GM23248 (cell line): Measurements from ENCODE around the gene HSD17B11. TPM values are rescaled to one million over a fixed set of nuclear protein-coding genes. Genes with fewer than 3 reads are reported as not detected.

Experiments used
- DNase-seq: peaks from one replicate; pipeline ENCODE4 v3.0.0-alpha.2; 2015
- H2AFZ ChIP-seq: fragments of 200-600 bp; sonication (generic); 2 replicates; pipeline ENCODE4 v1.6.1; 2016; ENCODE audit warnings: antibody characterized with exemption
- H3F3A ChIP-seq: fragments of 200-600 bp; sonication (generic); 2 replicates; pipeline ENCODE4 v1.6.1; 2016; ENCODE audit warnings: mild to moderate bottlenecking, antibody characterized with exemption, mixed run types; ENCODE audit not compliant: insufficient read depth
- H3K27ac ChIP-seq: fragments of 200-600 bp; sonication (generic); 2 replicates; pipeline ENCODE4 v1.5.1; 2016; ENCODE audit warnings: mild to moderate bottlenecking
- H3K27me3 ChIP-seq: fragments of 200-600 bp; sonication (generic); replicated peaks from 2 replicates; pipeline ENCODE4 v1.6.1; 2016; ENCODE audit warnings: mild to moderate bottlenecking; ENCODE audit not compliant: insufficient read depth
- H3K36me3 ChIP-seq: fragments of 200-600 bp; sonication (generic); 2 replicates; pipeline ENCODE4 v1.6.1; 2016; ENCODE audit warnings: low read depth, mild to moderate bottlenecking
- H3K4me1 ChIP-seq: fragments of 200-600 bp; sonication (generic); 2 replicates; pipeline ENCODE4 v1.6.1; 2016; ENCODE audit warnings: mild to moderate bottlenecking; ENCODE audit not compliant: insufficient read depth
- H3K4me2 ChIP-seq: fragments of 200-600 bp; sonication (generic); one replicate; pipeline ENCODE4 v1.6.1; 2016; ENCODE audit warnings: mild to moderate bottlenecking; ENCODE audit not compliant: unreplicated experiment
- H3K4me3 ChIP-seq: fragments of 200-600 bp; sonication (generic); 2 replicates; pipeline ENCODE4 v1.5.1; 2016; ENCODE audit warnings: mild to moderate bottlenecking
- H3K79me2 ChIP-seq: fragments of 200-600 bp; sonication (generic); 2 replicates; pipeline ENCODE4 v1.6.1; 2016; ENCODE audit warnings: mild to moderate bottlenecking; ENCODE audit not compliant: insufficient read depth
- H3K9ac ChIP-seq: fragments of 200-600 bp; sonication (generic); 2 replicates; pipeline ENCODE4 v1.6.1; 2016; ENCODE audit warnings: mild to moderate bottlenecking
- H3K9me2 ChIP-seq: fragments of 200-600 bp; sonication (generic); 2 replicates; pipeline ENCODE4 v1.6.1; 2016; ENCODE audit warnings: mixed run types, mild to moderate bottlenecking, moderate library complexity; ENCODE audit not compliant: insufficient read depth
- H3K9me3 ChIP-seq: fragments of 200-600 bp; sonication (generic); one replicate; pipeline ENCODE4 v1.6.1; 2017; ENCODE audit warnings: low read depth
- H4K20me1 ChIP-seq: fragments of 200-600 bp; sonication (generic); 2 replicates; pipeline ENCODE4 v1.6.0; 2016; ENCODE audit not compliant: insufficient read depth
- EZH2 ChIP-seq: fragments of 200-600 bp; sonication (generic); IDR thresholded peaks from 2 replicates; pipeline ENCODE4 v1.6.1; 2018; ENCODE audit warnings: antibody characterized with exemption, mild to moderate bottlenecking; ENCODE audit not compliant: insufficient read depth, poor library complexity, severe bottlenecking
- EZH2phosphoT487 ChIP-seq: fragments of 200-600 bp; sonication (generic); IDR thresholded peaks from 2 replicates; pipeline ENCODE4 v1.6.1; 2018; ENCODE audit warnings: antibody characterized with exemption, moderate library complexity, mild to moderate bottlenecking, low read depth; ENCODE audit not compliant: insufficient read depth
- WGBS, 2 experiments: methylation state at CpG; one replicate each; pipeline ENCODE4 v1.1.6; 2015 to 2017; ENCODE audit warnings: low lambda C conversion rate in 2 of 2, low coverage in 1 of 2; ENCODE audit errors: missing lambda C conversion rate in 2 of 2; 5-methylcytosine and 5-hydroxymethylcytosine counted together
- in situ Hi-C: fragments of 300-500 bp; cut with MboI; formaldehyde crosslinking; loops from 2 replicates; pipeline ENCODE4 v1.15.0; 2020
- polyA plus RNA-seq: library from polyadenylated mRNA; unstranded; fragments of >200 nt; fragmentation: Nextera tagmentation; extraction: Ambion mirVana; gene quantifications from 2 replicates; pipeline ENCODE4 v1.2.1, GENCODE V29; 2016
- total RNA-seq: library from RNA; depleted of rRNA; stranded (reverse); fragments of >200 nt; shearing (Covaris generic); gene quantifications from 2 replicates; pipeline ENCODE4 v1.2.3, GENCODE V29; 2014

HSD17B11 gene
- total and polyA plus RNA-seq, 2 experiments from 2014 or later = 31.1 to 37.0 TPM

GRCh38 chr4:87306056-87306455 is 84.9 kb downstream of the HSD17B11 start:
- H3K79me2 ChIP-seq = no peaks in the 10 kb centered on the region
- no peak overlapping the region for H3K4me3 ChIP-seq
- no peak for DNase-seq
- no peak overlapping the region for H3K9ac ChIP-seq
- H3K27me3 ChIP-seq = no peaks in the 10 kb centered on the region
- H3K9me2 ChIP-seq = no peaks in the 10 kb centered on the region
- no peak for TF ChIP-seq EZH2phosphoT487
- no peak for TF ChIP-seq EZH2
- in situ Hi-C loops = no loop called here
- H3K36me3 ChIP-seq = no peaks in the 10 kb centered on the region
- H3K27ac ChIP-seq = no peak overlapping the region
- no peak overlapping the region for H3K4me2 ChIP-seq
- no peaks in the 10 kb centered on the region for H4K20me1 ChIP-seq
- no peaks in the 10 kb centered on the region for H3K9me3 ChIP-seq
- no peak overlapping the region for H2AFZ ChIP-seq
- H3K4me1 ChIP-seq = no peaks in the 10 kb centered on the region
- 55 to 78% methylated on average over 1 of the region's 1 CpG for WGBS, 2 experiments
- no peaks in the 10 kb centered on the region for H3F3A ChIP-seq

DNA sequence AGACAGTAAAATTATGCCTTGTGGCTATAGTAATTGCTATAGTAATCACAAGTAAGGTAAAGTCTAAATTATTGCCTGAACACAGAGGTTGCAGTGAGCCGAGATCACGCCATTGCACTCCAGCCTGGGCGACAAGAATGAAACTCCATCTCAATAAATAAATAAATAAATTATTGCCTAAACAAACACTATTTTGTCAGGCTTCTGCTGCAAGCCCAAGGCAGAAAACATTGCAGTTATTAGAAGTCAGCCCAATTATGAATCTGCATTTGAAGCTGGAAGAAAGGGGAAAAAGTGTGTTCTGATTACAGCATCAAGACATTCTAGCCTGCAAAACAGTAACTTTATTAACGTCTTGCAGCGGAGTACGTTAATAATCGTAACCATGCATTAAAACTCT is 85.4 kb downstream of the HSD17B11 start:
- no peak overlapping the region for H3K4me2 ChIP-seq
- TF ChIP-seq EZH2 = no peak
- TF ChIP-seq EZH2phosphoT487 = no peak
- in situ Hi-C loops = no loop called here
- no peak for DNase-seq
- no peaks in the 10 kb centered on the region for H3K9me3 ChIP-seq
- no peaks in the 10 kb centered on the region for H3F3A ChIP-seq
- WGBS, 2 experiments = 85 to 89% methylated on average over 7 of the region's 7 CpGs
- H3K4me3 ChIP-seq = no peak overlapping the region
- no peak overlapping the region for H2AFZ ChIP-seq
- no peaks in the 10 kb centered on the region for H3K4me1 ChIP-seq
- H3K9me2 ChIP-seq = no peaks in the 10 kb centered on the region
- peaks cover 2% of the 10 kb centered on the region; the same call in 1 of the 2 replicates for H3K27me3 ChIP-seq
- H3K9ac ChIP-seq = no peak overlapping the region
- no peaks in the 10 kb centered on the region for H3K79me2 ChIP-seq
- no peaks in the 10 kb centered on the region for H3K36me3 ChIP-seq
- no peak overlapping the region for H3K27ac ChIP-seq
- no peaks in the 10 kb centered on the region for H4K20me1 ChIP-seq

GRCh38 chr4:87304745-87305432 is 86.1 kb downstream of the HSD17B11 start:
- no peak overlapping the region for H3K27ac ChIP-seq
- in situ Hi-C loops = no loop called here
- 75 to 76% methylated on average over 10 of the region's 10 CpGs for WGBS, 2 experiments
- no peak overlapping the region for H3K9ac ChIP-seq
- H3K9me2 ChIP-seq = no peaks in the 10 kb centered on the region
- no peaks in the 10 kb centered on the region for H4K20me1 ChIP-seq
- TF ChIP-seq EZH2 (no peak), EZH2phosphoT487 (no peak)
- no peaks in the 10 kb centered on the region for H3K36me3 ChIP-seq
- H3K4me1 ChIP-seq = no peaks in the 10 kb centered on the region
- H3F3A ChIP-seq = no peaks in the 10 kb centered on the region
- H3K79me2 ChIP-seq = no peaks in the 10 kb centered on the region
- peaks cover 4% of the 10 kb centered on the region; the same call in 1 of the 2 replicates for H3K27me3 ChIP-seq
- DNase-seq = no peak
- no peak overlapping the region for H3K4me2 ChIP-seq
- no peak overlapping the region for H3K4me3 ChIP-seq
- no peak overlapping the region for H2AFZ ChIP-seq
- no peaks in the 10 kb centered on the region for H3K9me3 ChIP-seq

DNA sequence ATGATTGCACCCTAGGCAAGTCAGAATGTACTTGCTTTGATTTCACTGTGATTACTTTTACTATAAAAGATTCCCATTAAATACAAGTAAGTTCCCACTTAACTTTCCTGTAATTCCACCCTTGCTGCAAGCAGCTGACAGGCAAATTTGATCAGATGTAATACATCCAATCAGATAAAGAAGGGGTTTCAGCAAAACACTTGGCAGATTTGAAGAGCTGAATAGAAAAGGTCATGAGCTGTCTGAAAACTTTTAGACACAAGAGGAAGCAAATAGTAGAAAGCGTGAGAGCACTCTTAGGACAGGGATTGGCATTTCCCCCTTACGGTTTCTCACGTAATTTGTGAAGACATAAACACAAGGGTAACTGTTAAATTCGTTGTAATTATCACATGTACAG is 91.1 kb downstream of the HSD17B11 start:
- Histone ChIP-seq H2AFZ (no peak overlapping the region), H3K36me3 (no peaks in the 10 kb centered on the region), H3K79me2 (no peaks in the 10 kb centered on the region), H3K9me2 (no peaks in the 10 kb centered on the region), H3K4me1 (no peaks in the 10 kb centered on the region), H3K9me3 (no peaks in the 10 kb centered on the region), H3F3A (no peaks in the 10 kb centered on the region), H4K20me1 (no peaks in the 10 kb centered on the region), H3K27me3 (peaks cover 4% of the 10 kb centered on the region; the same call in 1 of the 2 replicates), H3K4me3 (no peak overlapping the region), H3K9ac (no peak overlapping the region), H3K4me2 (no peak overlapping the region), H3K27ac (no peak overlapping the region)
- TF ChIP-seq EZH2 (no peak), EZH2phosphoT487 (no peak)
- in situ Hi-C loops = no loop called here
- WGBS, 2 experiments = 73 to 77% methylated on average over 4 of the region's 4 CpGs
- no peak for DNase-seq
